DND-41 (cell line): ENCODE data around the gene ARNT2.

Source experiments
- ATAC-seq: fragments of 200-7000 bp; cut with Tn5 transposase; 3 replicates; pipeline ENCODE4 v1.9.1; 2021; ENCODE audit warnings: low read depth; ENCODE audit not compliant: insufficient read depth
- DNase-seq: peaks from one replicate; pipeline ENCODE4 v3.0.0-alpha.2; 2020
- H2AFZ ChIP-seq: 2 replicates; pipeline ENCODE4 v1.6.0; 2012; ENCODE audit warnings: low read depth, low read length
- H3K27ac ChIP-seq: 2 replicates; pipeline ENCODE4 v1.5.1; 2012; ENCODE audit warnings: low read length, inconsistent platforms
- H3K27me3 ChIP-seq: fragments of 200-600 bp; sonication (generic); 2 replicates; pipeline ENCODE4 v1.6.0; 2012; ENCODE audit warnings: low read length, mild to moderate bottlenecking, inconsistent platforms; ENCODE audit not compliant: insufficient read depth, poor library complexity
- H3K36me3 ChIP-seq: 2 replicates; pipeline ENCODE4 v1.5.1; 2012; ENCODE audit warnings: low read length, inconsistent platforms; ENCODE audit not compliant: insufficient read depth
- H3K4me1 ChIP-seq: 2 replicates; pipeline ENCODE4 v1.5.1; 2012; ENCODE audit warnings: mild to moderate bottlenecking, low read length; ENCODE audit not compliant: insufficient read depth
- H3K4me2 ChIP-seq: 2 replicates; pipeline ENCODE4 v1.6.0; 2012; ENCODE audit warnings: mild to moderate bottlenecking, moderate library complexity, low read length, inconsistent platforms; ENCODE audit not compliant: insufficient read depth
- H3K4me3 ChIP-seq, 2 experiments: fragments of 200-600 bp in 1 of 2; shearing (Covaris generic) in 1 of 2; 2 replicates each; pipeline ENCODE4 v1.5.1; 2012 to 2016; ENCODE audit warnings: inconsistent platforms in 2 of 2, low read length in 2 of 2, mild to moderate bottlenecking in 2 of 2, low read depth in 1 of 2, moderate library complexity in 1 of 2
- H3K79me2 ChIP-seq: 2 replicates; pipeline ENCODE4 v1.6.0; 2012; ENCODE audit warnings: low read length, inconsistent platforms; ENCODE audit not compliant: insufficient read depth
- H3K9ac ChIP-seq: 2 replicates; pipeline ENCODE4 v1.6.0; 2012; ENCODE audit warnings: low read depth, mild to moderate bottlenecking, inconsistent platforms, low read length, moderate library complexity
- H3K9me3 ChIP-seq: 2 replicates; pipeline ENCODE4 v1.5.1; 2012; ENCODE audit warnings: low read length, moderate library complexity, mild to moderate bottlenecking, inconsistent platforms; ENCODE audit not compliant: insufficient read depth, severe bottlenecking
- H4K20me1 ChIP-seq: 2 replicates; pipeline ENCODE4 v1.6.0; 2012; ENCODE audit warnings: low read length; ENCODE audit not compliant: insufficient read depth
- EZH2 ChIP-seq: IDR thresholded peaks from 3 replicates; pipeline ENCODE4 v1.6.1; 2012; ENCODE audit warnings: borderline replicate concordance, low read depth, mild to moderate bottlenecking, moderate library complexity, low read length, inconsistent platforms; ENCODE audit not compliant: severe bottlenecking
- TF ChIP-seq, protein P1 (sequence below): IDR thresholded peaks from 2 replicates; pipeline ENCODE4 v1.5.1; 2012; ENCODE audit warnings: borderline replicate concordance, low read length, moderate library complexity, mild to moderate bottlenecking; ENCODE audit not compliant: poor library complexity, severe bottlenecking; ENCODE audit errors: extremely low read depth

ARNT2 gene

DNA sequence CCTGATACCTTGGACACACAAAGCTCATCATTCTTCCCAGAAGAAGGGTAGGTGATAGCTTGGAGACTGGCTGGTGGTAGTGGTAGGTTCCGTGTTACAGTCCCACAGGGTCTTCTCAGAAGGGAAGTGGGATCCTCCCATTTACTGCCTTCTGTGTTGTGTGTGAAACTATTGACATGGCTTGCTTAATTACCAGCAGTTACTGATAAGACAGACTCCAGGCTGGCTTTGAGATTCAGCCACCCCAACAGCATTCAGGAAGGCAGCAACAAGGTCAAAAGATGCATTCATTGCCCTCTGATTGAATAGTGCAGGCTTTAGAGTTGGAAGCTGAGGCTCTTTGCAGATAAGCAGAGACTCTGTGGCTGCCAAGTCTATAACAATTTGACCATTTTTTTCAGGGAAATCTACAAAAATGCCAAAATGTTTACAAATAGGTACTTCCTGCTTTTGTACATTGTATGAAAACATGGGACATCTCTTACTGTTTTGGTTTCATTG is 7.7 kb downstream of the ARNT2 start:
- H3K27me3 ChIP-seq = peaks cover 2% of the 10 kb centered on the region
- H3K4me1 ChIP-seq = no peaks in the 10 kb centered on the region
- DNase-seq = no peak
- H4K20me1 ChIP-seq = no peaks in the 10 kb centered on the region
- no peaks in the 10 kb centered on the region for H3K9me3 ChIP-seq
- no peaks in the 10 kb centered on the region for H3K36me3 ChIP-seq
- no peak for ATAC-seq
- H3K9ac ChIP-seq = no peak overlapping the region
- H3K79me2 ChIP-seq = no peaks in the 10 kb centered on the region
- no peak overlapping the region for H3K27ac ChIP-seq
- no peak overlapping the region for H3K4me3 ChIP-seq
- H2AFZ ChIP-seq = no peak overlapping the region
- H3K4me2 ChIP-seq = no peak overlapping the region
- TF ChIP-seq, protein P1, sequence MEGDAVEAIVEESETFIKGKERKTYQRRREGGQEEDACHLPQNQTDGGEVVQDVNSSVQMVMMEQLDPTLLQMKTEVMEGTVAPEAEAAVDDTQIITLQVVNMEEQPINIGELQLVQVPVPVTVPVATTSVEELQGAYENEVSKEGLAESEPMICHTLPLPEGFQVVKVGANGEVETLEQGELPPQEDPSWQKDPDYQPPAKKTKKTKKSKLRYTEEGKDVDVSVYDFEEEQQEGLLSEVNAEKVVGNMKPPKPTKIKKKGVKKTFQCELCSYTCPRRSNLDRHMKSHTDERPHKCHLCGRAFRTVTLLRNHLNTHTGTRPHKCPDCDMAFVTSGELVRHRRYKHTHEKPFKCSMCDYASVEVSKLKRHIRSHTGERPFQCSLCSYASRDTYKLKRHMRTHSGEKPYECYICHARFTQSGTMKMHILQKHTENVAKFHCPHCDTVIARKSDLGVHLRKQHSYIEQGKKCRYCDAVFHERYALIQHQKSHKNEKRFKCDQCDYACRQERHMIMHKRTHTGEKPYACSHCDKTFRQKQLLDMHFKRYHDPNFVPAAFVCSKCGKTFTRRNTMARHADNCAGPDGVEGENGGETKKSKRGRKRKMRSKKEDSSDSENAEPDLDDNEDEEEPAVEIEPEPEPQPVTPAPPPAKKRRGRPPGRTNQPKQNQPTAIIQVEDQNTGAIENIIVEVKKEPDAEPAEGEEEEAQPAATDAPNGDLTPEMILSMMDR = no peak
- TF ChIP-seq EZH2 = no peak

GRCh38 chr15:80414546-80415357 is 10.6 kb downstream of the ARNT2 start:
- Histone ChIP-seq H3K4me1 (no peaks in the 10 kb centered on the region), H3K36me3 (no peaks in the 10 kb centered on the region)
- ATAC-seq = no peak

GRCh38 chr15:80415358-80415670 is 11.1 kb downstream of the ARNT2 start:
- no peaks in the 10 kb centered on the region for H3K79me2 ChIP-seq
- no peak overlapping the region for H3K9ac ChIP-seq
- H3K4me3 ChIP-seq = no peak overlapping the region
- H3K36me3 ChIP-seq = no peaks in the 10 kb centered on the region
- H4K20me1 ChIP-seq = no peaks in the 10 kb centered on the region
- ATAC-seq = no peak
- TF ChIP-seq EZH2 = no peak
- TF ChIP-seq, protein P1 = no peak
- H3K27ac ChIP-seq = no peak overlapping the region
- no peaks in the 10 kb centered on the region for H3K4me1 ChIP-seq
- H3K9me3 ChIP-seq = no peaks in the 10 kb centered on the region
- DNase-seq = no peak
- H3K27me3 ChIP-seq = no peaks in the 10 kb centered on the region
- H3K4me2 ChIP-seq = no peak overlapping the region
- H2AFZ ChIP-seq = no peak overlapping the region

More at GRCh38 chr15:80414546-80415357, 10.6 kb downstream of the ARNT2 start:
- no peak overlapping the region for H3K4me2 ChIP-seq
- no peaks in the 10 kb centered on the region for H3K79me2 ChIP-seq
- no peaks in the 10 kb centered on the region for H3K9me3 ChIP-seq
- H2AFZ ChIP-seq = no peak overlapping the region
- no peak for DNase-seq
- no peak overlapping the region for H3K4me3 ChIP-seq
- H4K20me1 ChIP-seq = no peaks in the 10 kb centered on the region
- no peak overlapping the region for H3K9ac ChIP-seq
- no peaks in the 10 kb centered on the region for H3K27me3 ChIP-seq
- no peak overlapping the region for H3K27ac ChIP-seq
- TF ChIP-seq, protein P1 = no peak
- no peak for TF ChIP-seq EZH2
